ENCODE measurements around the gene ALKBH4.
"Not testable (repeated sequence)": the region's sequence is repeated elsewhere in the genome, so short reads cannot be mapped to it uniquely, and the experiment has no call there.

Gene ALKBH4

GRCh38 chr7:102478314-102479208, 13.9 kb upstream of the ALKBH4 start, which contains the start of gene POLR2J:
Gene POLR2J (minus strand): TSS chr7:102478922. CDS start chr7:102478860, 62 bp downstream.
- peak; percentile 93 to 97 for DNase-seq

DNA sequence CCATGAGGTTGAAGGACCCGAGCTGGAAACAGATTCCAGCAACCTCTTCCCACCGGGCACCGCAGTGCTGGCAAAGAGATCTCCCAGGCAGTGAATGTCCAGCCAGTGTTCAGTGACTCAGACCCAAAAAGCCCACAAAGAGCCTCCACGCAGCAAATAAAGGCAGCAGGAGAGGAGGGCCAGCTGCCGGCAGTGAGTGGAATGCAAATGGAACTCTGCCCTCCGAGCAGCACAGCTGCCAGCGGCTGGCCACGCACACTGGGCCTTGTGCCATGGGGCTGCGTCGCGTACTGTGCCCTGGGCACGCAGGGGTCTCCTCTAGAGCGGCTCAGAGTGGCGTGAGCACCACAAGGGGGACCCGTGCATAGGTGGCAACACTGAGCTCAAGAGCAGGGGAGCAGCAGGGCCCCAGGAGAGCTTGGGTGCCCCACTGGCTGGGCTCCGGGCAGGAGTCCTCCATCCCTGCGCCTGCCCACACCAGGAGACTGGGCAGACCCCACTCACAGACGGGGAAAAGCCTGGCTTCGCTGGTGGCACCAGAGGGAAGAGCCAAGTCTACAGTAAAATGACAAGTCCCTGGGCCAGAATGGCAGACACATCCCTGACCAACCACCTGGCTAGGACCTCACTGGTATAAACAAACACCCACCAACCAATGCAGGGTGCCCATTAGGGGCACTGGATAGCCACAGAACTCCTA, 10.2 kb upstream of the ALKBH4 start:
- DNase-seq = not testable (repeated sequence)

- DNase-seq = not testable (repeated sequence)
Measured at GRCh38 chr7:102474116-102474515, 9.5 kb upstream of the ALKBH4 start.

DNA sequence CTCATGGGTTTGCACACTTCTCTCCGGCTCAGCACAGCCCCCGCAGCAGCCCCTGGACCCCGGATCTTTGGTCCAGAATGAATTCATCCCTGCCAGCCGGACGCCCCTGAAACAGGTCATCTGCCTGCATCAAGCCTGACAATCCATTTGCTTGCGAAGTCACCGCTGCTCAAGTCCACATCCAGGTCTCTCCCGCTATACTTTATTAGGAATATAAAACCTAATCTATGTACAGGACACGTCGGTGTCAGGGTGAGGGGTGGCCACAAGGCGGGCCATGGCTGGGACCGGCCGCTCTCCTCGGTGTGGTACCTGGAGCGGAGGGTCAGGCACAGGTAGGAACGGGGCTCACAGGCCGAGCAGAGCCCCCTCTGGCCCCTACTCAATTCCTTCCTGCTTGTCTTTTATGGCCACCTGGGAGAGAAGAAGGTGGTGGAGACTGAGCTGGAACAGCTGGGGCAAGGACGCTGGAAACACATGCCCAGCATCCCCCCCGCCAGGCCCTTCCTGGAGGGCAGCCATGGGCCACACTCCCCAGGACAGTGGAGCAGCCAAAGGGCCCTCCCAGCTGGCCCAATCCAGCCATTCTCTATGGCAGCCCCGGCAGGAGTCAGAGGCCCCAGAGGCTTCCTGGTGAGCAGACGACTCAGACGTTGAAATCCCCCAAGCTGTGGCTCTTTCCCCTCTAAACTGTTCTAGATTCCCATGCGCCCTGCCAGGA, 8.8 kb upstream of the ALKBH4 start:
- no peak for DNase-seq

- no peak for DNase-seq
Measured at GRCh38 chr7:102472126-102473041, 7.7 kb upstream of the ALKBH4 start.

- DNase-seq = no peak
Measured at GRCh38 chr7:102471791-102472125, 7.1 kb upstream of the ALKBH4 start.

DNA sequence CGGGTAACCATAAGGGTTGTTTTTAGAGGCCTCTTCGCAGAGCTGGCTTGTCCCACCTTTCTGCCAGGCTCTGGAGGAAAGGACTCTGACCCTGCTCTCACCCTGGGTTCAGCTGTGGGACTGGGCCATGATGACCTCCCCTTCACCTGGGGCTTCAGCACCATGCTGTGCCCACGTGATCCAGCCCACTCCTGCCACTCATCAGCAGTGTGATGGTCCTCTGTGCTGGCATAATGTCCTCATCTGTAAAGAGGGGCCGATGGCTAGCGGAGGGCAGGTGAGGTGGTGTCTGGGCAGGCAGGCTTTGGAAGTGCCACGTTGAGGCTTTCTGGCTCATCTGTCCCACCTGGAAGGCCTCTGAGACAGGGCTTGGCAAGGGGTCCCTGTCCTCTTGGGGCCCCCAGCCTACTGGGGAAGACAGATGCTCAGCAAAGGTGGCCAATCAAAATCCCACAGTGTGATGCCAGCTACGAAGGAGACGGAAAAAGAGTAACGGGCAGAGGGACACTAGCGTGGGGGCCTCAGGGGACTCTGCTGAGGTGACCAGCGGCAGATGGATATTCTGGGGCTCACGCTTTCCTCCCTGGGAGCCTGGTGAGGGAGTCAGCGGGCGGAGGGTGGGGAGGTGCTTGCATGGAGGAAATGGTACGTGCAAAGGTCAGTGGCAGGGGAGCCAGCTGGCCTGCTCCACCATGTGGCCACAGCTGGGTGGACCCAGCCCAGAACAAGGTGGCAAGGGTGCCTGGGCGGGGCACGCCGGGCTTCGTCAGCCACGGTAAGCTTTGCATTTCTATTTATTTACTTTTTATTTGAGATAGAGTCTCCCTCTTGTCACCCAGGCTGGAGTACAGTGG, 5.5 kb upstream of the ALKBH4 start:
- no peak for DNase-seq

GRCh38 chr7:102469351-102469971, 4.8 kb upstream of the ALKBH4 start:
- DNase-seq = no peak

- no peak for DNase-seq
Measured at GRCh38 chr7:102468478-102469350, 4.1 kb upstream of the ALKBH4 start.

GRCh38 chr7:102467581-102468477, 3.2 kb upstream of the ALKBH4 start:
- DNase-seq = no peak

DNA sequence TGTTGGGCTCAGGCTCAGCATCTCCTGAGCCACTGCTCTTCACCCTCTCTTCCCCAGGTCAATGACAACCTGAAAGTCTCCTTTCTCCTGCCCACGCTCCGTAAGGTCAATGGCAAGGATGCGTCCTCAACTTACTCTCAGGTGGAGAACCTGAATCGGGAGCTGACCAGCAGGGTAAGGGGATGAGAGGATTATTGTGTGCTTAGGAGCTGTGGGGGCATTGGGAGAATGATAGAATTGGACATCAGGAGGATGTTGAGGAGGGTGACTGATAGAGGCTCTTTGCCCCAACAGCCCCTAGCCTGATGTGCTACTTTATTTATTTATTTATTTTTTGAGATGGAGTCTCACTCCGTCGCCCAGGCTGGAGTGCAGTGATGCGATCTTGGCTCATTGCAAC, 1.4 kb upstream of the ALKBH4 start:
- DNase-seq = no peak

GRCh38 chr7:102463841-102464576, 654 bp downstream of the ALKBH4 start:
- peak in 1 of 2 donors; percentile 14 for DNase-seq

DNA sequence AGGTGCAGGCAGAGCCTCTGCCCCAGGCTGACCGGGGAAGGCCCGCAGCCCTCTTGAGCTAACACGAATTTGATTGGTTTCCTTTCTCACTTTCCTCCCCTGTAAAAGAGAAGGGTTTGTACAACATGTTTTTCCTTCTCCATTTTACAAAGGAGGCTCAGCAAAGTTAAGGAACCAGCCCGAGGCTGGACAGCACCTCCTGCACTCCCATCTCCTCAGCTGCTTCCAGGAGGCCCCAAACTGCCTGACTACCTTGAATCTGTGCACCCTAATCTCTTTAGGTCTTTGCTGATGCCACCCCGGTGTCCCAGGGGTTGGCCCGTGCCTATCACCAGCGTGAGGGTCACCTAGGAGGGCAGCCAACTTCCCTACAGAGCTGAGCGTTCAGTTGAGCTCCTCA, 4.2 kb downstream of the ALKBH4 start:
- DNase-seq = no peak

GRCh38 chr7:102459221-102459844, 5.3 kb downstream of the ALKBH4 start:
- no peak for DNase-seq

- no peak for DNase-seq
Measured at GRCh38 chr7:102457352-102457924, 7.2 kb downstream of the ALKBH4 start.

- no peak for DNase-seq
Measured at GRCh38 chr7:102456327-102456726, 8.3 kb downstream of the ALKBH4 start.

GRCh38 chr7:102455596-102455995, 9.1 kb downstream of the ALKBH4 start:
- DNase-seq = no peak

Measured in CD4-positive, alpha-beta T cell treated with Interferon alpha-2 for 1 hour (primary cell).